Caco-2 (cell line): ENCODE data around the gene TFF3. TPM values are rescaled to one million over a fixed set of nuclear protein-coding genes. Genes with fewer than 3 reads are reported as not detected.

Source experiments
- BruUV-seq: library from RNA; stranded (reverse); fragments of 400-500 nt; replicated peaks from 2 replicates; lab custom pipeline; 2021; lab: Mats Ljungman, UMichigan
- CTCF ChIA-PET: fragments of 300-600 bp; sonication (Branson Sonifier 250); formaldehyde crosslinking; loops from one replicate; lab custom pipeline; 2022; ENCODE audit warnings: antibody characterized with exemption; lab: Charles Lee
- POLR2A ChIA-PET: fragments of 300-600 bp; sonication (Branson Sonifier 250); formaldehyde crosslinking; loops from one replicate; lab custom pipeline; 2022; ENCODE audit warnings: antibody characterized with exemption; lab: Charles Lee
- DNase-seq, 2 experiments: peaks; one replicate each; pipeline versions ENCODE4 v3.0.0 to v3.0.0-alpha.2; 2020 to 2022
- H3K27me3 ChIP-seq: replicated peaks from 2 replicates; pipeline ENCODE4 v1.6.0; 2011; ENCODE audit warnings: low read length; ENCODE audit not compliant: control insufficient read depth, insufficient read depth
- H3K36me3 ChIP-seq: 2 replicates; pipeline ENCODE4 v1.5.1; 2011; ENCODE audit warnings: low read length; ENCODE audit not compliant: control insufficient read depth, insufficient read depth
- H3K4me1 ChIP-seq: fragments of 250-450 bp; sonication (Bioruptor Pico); 2 replicates; pipeline ENCODE4 v1.5.1; 2020; ENCODE audit warnings: mild to moderate bottlenecking
- H3K4me3 ChIP-seq: 2 replicates; pipeline ENCODE4 v1.5.1; 2011; ENCODE audit warnings: low read depth, mild to moderate bottlenecking, control low read depth, low read length
- H3K9me3 ChIP-seq: fragments of 250-450 bp; sonication (Bioruptor Pico); 2 replicates; pipeline ENCODE4 v1.5.1; 2020; ENCODE audit warnings: mild to moderate bottlenecking, moderate library complexity
- H3K27ac Mint-ChIP-seq: one replicate; pipeline ENCODE4 v1.8.0; 2022; ENCODE audit warnings: mixed read lengths; ENCODE audit not compliant: unreplicated experiment
- H3K27me3 Mint-ChIP-seq: one replicate; pipeline ENCODE4 v1.8.0; 2022; ENCODE audit warnings: mixed read lengths; ENCODE audit not compliant: insufficient read depth, unreplicated experiment
- H3K36me3 Mint-ChIP-seq: one replicate; pipeline ENCODE4 v1.8.0; 2022; ENCODE audit warnings: mild to moderate bottlenecking, mixed read lengths; ENCODE audit not compliant: insufficient read depth, unreplicated experiment
- H3K4me1 Mint-ChIP-seq: one replicate; pipeline ENCODE4 v1.8.0; 2022; ENCODE audit warnings: low read depth, mixed read lengths; ENCODE audit not compliant: unreplicated experiment
- H3K4me3 Mint-ChIP-seq: one replicate; pipeline ENCODE4 v1.8.0; 2022; ENCODE audit warnings: mild to moderate bottlenecking, moderate library complexity, mixed read lengths; ENCODE audit not compliant: unreplicated experiment
- H3K9me3 Mint-ChIP-seq: one replicate; pipeline ENCODE4 v1.8.0; 2022; ENCODE audit warnings: mixed read lengths; ENCODE audit not compliant: unreplicated experiment
- intact Hi-C: fragments of 100-400 bp; cut with micrococcal nuclease; formaldehyde crosslinking; loops from one replicate; pipeline ENCODE4 v1.10.0; 2022; ENCODE audit not compliant: unreplicated experiment
- total RNA-seq: library from RNA; stranded (reverse); gene quantifications from 2 replicates; pipeline ENCODE4 v1.2.3, GENCODE V29; 2022
- TF ChIP-seq, protein P1 (sequence below), 2 experiments: fragments of 200-600 bp in 1 of 2; IDR thresholded peaks; 1 replicate in 1 of 2; 2 replicates in 1 of 2; pipeline versions ENCODE4 v1.5.1 to v1.8.0; 2011 to 2022; ENCODE audit warnings: antibody characterized with exemption in 1 of 2, control low read depth in 1 of 2, inconsistent platforms in 1 of 2, low read depth in 1 of 2, low read length in 1 of 2, mild to moderate bottlenecking in 1 of 2, moderate library complexity in 1 of 2; ENCODE audit not compliant: insufficient read depth in 1 of 2, severe bottlenecking in 1 of 2, unreplicated experiment in 1 of 2

Gene TFF3
- total RNA-seq, 1 experiment from 2014 or later, result 65.8 TPM

- Mint-ChIP-seq H3K4me1 (peaks cover 11% of the 10 kb centered on the region), H3K9me3 (peaks cover 9% of the 10 kb centered on the region), H3K4me3 (no peak overlapping the region), H3K27me3 (no peaks in the 10 kb centered on the region), H3K27ac (no peak overlapping the region), H3K36me3 (no peaks in the 10 kb centered on the region)
- no TSS peak for BruUV-seq
- no peak for DNase-seq
- Histone ChIP-seq H3K36me3 (no peaks in the 10 kb centered on the region; the same call in 1 of the 2 replicates), H3K27me3 (no peaks in the 10 kb centered on the region), H3K9me3 (no peaks in the 10 kb centered on the region), H3K4me3 (no peak overlapping the region), H3K4me1 (peaks cover 12% of the 10 kb centered on the region)
- intact Hi-C loops, result no loop called here
- POLR2A ChIA-PET, result no interaction called here
- CTCF ChIA-PET, result no interaction called here
- TF ChIP-seq, protein P1, sequence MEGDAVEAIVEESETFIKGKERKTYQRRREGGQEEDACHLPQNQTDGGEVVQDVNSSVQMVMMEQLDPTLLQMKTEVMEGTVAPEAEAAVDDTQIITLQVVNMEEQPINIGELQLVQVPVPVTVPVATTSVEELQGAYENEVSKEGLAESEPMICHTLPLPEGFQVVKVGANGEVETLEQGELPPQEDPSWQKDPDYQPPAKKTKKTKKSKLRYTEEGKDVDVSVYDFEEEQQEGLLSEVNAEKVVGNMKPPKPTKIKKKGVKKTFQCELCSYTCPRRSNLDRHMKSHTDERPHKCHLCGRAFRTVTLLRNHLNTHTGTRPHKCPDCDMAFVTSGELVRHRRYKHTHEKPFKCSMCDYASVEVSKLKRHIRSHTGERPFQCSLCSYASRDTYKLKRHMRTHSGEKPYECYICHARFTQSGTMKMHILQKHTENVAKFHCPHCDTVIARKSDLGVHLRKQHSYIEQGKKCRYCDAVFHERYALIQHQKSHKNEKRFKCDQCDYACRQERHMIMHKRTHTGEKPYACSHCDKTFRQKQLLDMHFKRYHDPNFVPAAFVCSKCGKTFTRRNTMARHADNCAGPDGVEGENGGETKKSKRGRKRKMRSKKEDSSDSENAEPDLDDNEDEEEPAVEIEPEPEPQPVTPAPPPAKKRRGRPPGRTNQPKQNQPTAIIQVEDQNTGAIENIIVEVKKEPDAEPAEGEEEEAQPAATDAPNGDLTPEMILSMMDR (IDR thresholded peaks at IDR 0.05; ENCODE audit: insufficient read depth in 1 of 2, low read depth in 1 of 2, low read length in 1 of 2, severe bottlenecking in 1 of 2, unreplicated experiment in 1 of 2), result no peak
These were observed 33.6 kb upstream of the TFF3 start for GRCh38 chr21:42348762-42349161.

- ChIA-PET CTCF (no interaction called here), POLR2A (no interaction called here)
- Mint-ChIP-seq H3K27ac (no peak overlapping the region), H3K4me3 (no peak overlapping the region), H3K9me3 (no peaks in the 10 kb centered on the region), H3K36me3 (no peaks in the 10 kb centered on the region), H3K4me1 (peaks cover 11% of the 10 kb centered on the region), H3K27me3 (no peaks in the 10 kb centered on the region)
- intact Hi-C loops, result no loop called here
- no TSS peak for BruUV-seq
- DNase-seq, result no peak
- no peaks in the 10 kb centered on the region for H3K9me3 ChIP-seq
- H3K27me3 ChIP-seq, result no peaks in the 10 kb centered on the region
- TF ChIP-seq, protein P1 (IDR thresholded peaks at IDR 0.05; ENCODE audit: insufficient read depth in 1 of 2, low read depth in 1 of 2, low read length in 1 of 2, severe bottlenecking in 1 of 2, unreplicated experiment in 1 of 2), result no peak
- H3K4me1 ChIP-seq, result peaks cover 12% of the 10 kb centered on the region
- no peaks in the 10 kb centered on the region; the same call in 1 of the 2 replicates for H3K36me3 ChIP-seq
- H3K4me3 ChIP-seq, result no peak overlapping the region
These were observed 32.6 kb upstream of the TFF3 start for GRCh38 chr21:42347601-42348327.

GRCh38 chr21:42346866-42347600 is 31.8 kb upstream of the TFF3 start:
- H3K4me1 Mint-ChIP-seq, result peaks cover 11% of the 10 kb centered on the region
- H3K4me1 ChIP-seq, result peaks cover 12% of the 10 kb centered on the region
- H3K4me3 Mint-ChIP-seq, result no peak overlapping the region
- TF ChIP-seq, protein P1 (IDR thresholded peaks at IDR 0.05; ENCODE audit: insufficient read depth in 1 of 2, low read depth in 1 of 2, low read length in 1 of 2, severe bottlenecking in 1 of 2, unreplicated experiment in 1 of 2), result no peak
- no peak overlapping the region for H3K4me3 ChIP-seq
- H3K9me3 ChIP-seq, result no peaks in the 10 kb centered on the region
- no peaks in the 10 kb centered on the region for H3K36me3 Mint-ChIP-seq
- H3K9me3 Mint-ChIP-seq, result no peaks in the 10 kb centered on the region
- no peaks in the 10 kb centered on the region for H3K27me3 ChIP-seq
- no peaks in the 10 kb centered on the region; the same call in 1 of the 2 replicates for H3K36me3 ChIP-seq
- intact Hi-C loops, result no loop called here
- ChIA-PET CTCF (no interaction called here), POLR2A (no interaction called here)
- no peaks in the 10 kb centered on the region for H3K27me3 Mint-ChIP-seq
- no peak for DNase-seq
- BruUV-seq, result no TSS peak
- H3K27ac Mint-ChIP-seq, result no peak overlapping the region
